HG03103 (cell line): Measurements from ENCODE around the gene UQCRHL.
"Not testable (repeated sequence)": the region's sequence is repeated elsewhere in the genome, so short reads cannot be mapped to it uniquely, and the experiment has no call there.

ENCODE experiments used
- ATAC-seq: cut with Tn5 transposase; IDR thresholded peaks from one replicate; pipeline ENCODE4 v1.9.1; 2021; ENCODE audit warnings: low read depth; ENCODE audit not compliant: unreplicated experiment

Gene UQCRHL

GRCh38 chr1:15807549-15807948 is at the start of gene UQCRHL:
TSS of gene UQCRHL (minus strand) at chr1:15807649. CDS start at chr1:15807649, 0 bp downstream.
- ATAC-seq: not testable (repeated sequence)

- ATAC-seq: no peak
Observed at GRCh38 chr1:15856888-15857287, 49.4 kb upstream of the UQCRHL start.

- no peak for ATAC-seq
Observed at GRCh38 chr1:15852828-15853302, 45.4 kb upstream of the UQCRHL start.

GRCh38 chr1:15852036-15852827 is 44.8 kb upstream of the UQCRHL start:
- ATAC-seq: no peak

GRCh38 chr1:15851210-15852035 is 44.0 kb upstream of the UQCRHL start:
- no peak for ATAC-seq

GRCh38 chr1:15850471-15851001 is 43.1 kb upstream of the UQCRHL start:
- ATAC-seq: no peak

GRCh38 chr1:15849775-15850324 is 42.4 kb upstream of the UQCRHL start:
- no peak for ATAC-seq

- no peak for ATAC-seq
Observed at GRCh38 chr1:15848929-15849774, 41.7 kb upstream of the UQCRHL start.

- no peak for ATAC-seq
Observed at GRCh38 chr1:15848143-15848928, 40.9 kb upstream of the UQCRHL start.

- ATAC-seq: no peak
Observed at GRCh38 chr1:15847893-15848142, 40.4 kb upstream of the UQCRHL start.

GRCh38 chr1:15847100-15847892 is 39.8 kb upstream of the UQCRHL start, which contains the start of gene SPEN:
TSS of gene SPEN (plus strand) at chr1:15847707. CDS start at chr1:15848068, 361 bp downstream.
- peak; percentile 55 for ATAC-seq

- not testable (repeated sequence) for ATAC-seq
Observed at GRCh38 chr1:15846056-15846455, 38.6 kb upstream of the UQCRHL start.

GRCh38 chr1:15843826-15844572 is 36.5 kb upstream of the UQCRHL start:
- ATAC-seq: no peak

GRCh38 chr1:15838721-15839120 is 31.3 kb upstream of the UQCRHL start:
- no peak for ATAC-seq

- ATAC-seq: no peak
Observed at GRCh38 chr1:15837931-15838330, 30.5 kb upstream of the UQCRHL start.

GRCh38 chr1:15836772-15837669 is 29.6 kb upstream of the UQCRHL start:
- no peak for ATAC-seq

GRCh38 chr1:15836511-15836771 is 29.0 kb upstream of the UQCRHL start:
- not testable (repeated sequence) for ATAC-seq
